GM19043 (cell line): ENCODE measurements around the gene MRPL21.
"Not testable (repeated sequence)": the region's sequence is repeated elsewhere in the genome, so short reads cannot be mapped to it uniquely, and the experiment has no call there.

Experiments used
- ATAC-seq: cut with Tn5 transposase; IDR thresholded peaks from one replicate; pipeline ENCODE4 v1.9.1; 2021; ENCODE audit warnings: low read depth; ENCODE audit not compliant: unreplicated experiment

MRPL21 gene

DNA sequence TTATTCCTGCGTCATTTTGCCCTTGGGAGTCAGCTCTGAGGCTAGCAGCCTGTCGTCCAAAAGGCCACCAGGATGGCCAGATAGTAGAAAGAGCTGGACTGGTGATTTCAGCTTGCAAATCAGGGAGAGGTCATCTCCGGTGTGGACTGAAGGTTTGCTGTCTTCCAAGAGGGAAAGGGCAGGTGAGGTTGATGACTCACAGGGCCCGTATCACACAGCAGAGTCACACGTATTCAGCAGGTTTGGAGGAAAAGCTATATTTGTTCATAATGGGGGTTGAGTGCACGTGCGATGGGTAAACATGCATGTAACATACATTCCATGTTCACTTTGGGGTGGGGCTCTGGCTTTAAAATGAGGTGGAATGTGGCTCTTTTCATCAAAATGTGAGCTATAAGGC, 25.6 kb downstream of the MRPL21 start:
- ATAC-seq: no peak

DNA sequence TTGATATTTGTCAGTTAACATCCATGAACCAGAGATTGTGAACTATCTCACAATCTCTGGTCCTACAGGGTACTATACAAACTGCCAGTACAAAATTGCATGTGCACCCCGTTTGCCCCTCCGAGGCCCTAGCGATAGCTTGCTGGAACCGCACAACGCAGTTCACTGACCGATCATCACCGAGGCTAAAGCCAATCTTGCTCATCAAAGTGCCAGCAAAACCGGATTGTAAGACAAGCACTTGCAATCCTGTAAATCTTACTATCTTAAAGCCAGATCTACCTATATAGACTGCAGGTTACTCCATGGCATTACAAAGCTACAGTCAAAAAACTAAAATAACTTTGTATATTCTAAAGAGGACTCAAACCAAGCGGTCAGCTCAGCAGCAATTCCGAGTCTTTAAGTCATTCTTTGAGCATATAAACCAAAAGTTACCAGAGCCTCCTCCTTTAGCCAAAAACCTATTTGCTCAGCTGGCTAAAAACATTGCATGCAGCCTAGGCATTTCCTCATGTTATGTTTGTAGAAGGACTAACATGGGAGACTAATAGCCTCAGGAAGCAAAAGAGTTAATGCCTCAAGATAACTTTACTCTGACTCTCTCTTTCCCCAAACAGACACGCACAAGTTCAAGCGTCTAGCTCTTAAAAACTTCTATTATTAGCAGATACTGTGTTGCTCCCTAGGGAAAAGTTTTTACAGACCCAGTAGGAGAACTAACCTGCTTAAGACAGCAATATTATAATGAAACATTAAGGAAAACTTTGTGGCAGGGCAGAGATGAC, 31.2 kb downstream of the MRPL21 start:
- ATAC-seq: no peak

DNA sequence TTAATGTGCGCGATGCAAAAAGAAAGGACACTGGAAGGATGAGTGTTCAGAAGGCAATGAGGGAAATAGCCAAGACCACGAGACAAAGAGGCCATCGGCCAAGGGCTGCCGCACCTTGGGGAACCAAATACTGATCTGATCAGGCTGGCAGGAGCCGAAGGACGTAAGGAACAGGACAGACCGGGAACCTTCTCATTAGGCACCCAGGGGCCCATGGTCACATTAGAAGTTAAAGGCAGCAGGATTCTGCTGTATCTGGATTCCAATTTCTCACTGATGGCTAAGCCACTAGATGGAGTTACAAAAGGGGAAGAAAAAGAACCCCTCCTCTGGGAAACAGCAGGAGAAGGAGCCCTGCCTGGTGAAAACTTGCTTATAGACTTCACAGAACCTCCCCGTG, 33.2 kb downstream of the MRPL21 start:
- no peak for ATAC-seq

DNA sequence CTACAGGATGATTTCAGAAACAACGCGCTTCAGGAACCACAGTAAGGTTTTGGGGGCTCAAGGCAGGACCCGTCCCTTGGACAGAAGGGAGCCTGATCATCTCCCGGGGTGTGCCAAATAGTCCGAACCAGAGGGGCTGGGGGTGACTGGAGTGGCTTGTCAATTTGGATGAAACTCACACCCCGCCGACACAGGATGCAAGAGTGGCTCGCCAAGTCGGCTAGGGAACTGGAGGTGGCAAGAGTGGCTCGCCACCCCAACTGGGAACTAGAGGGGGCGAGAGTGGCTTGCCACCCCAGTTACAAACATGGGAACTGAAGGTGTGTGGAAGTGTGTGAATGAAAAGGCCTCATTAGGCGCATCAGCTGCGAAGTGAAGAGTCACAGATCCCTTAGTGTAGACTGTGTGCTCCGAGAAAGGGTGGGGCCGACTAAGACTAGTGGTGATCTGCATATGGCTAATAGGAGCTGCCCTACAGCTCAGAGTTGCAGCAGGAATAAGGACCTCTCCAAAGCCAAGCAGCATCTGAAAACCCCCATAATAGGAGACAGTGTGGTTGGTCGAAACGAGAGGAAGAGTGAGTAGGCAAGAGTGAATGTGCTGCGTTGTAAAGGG, 35.3 kb downstream of the MRPL21 start:
- ATAC-seq: no peak

DNA sequence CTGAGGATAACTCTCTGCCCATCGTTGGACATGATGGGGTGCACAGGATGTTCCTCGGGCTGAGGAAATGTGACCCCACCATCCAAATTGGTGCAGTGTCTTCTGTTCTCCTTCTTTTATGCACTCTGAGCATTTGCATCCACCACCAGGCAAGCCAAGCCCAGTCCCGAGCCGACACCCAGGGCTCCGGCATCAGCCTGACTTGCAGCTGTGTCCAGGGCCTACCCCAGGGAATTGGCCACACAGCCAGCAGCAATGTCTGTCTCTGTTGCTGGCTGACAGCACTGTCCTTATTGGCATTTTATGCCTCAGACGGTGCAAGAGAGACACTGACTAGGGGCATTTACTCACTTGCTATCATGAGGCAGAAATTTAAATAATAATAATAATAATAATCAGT, 36.6 kb downstream of the MRPL21 start:
- ATAC-seq: no peak

DNA sequence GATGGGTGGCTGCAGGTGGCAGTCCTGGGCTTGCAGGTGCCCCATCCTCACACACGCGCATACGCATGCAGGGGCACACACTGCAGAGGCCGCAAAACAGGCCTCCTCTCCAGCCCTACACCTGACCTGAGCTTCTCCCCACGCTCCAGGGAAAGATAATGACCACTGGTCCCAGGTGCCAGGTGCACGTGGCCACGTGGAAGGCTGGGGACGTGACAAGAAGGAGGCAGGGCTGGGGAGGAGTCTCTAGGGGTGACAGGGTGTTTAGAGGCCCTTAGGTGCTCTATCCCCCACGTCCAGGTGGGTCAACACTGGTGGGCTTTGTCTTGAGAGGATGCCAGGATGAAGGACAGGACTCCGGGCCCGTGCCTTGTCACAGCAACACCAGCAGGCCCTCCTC, 38.4 kb downstream of the MRPL21 start:
- ATAC-seq: no peak

DNA sequence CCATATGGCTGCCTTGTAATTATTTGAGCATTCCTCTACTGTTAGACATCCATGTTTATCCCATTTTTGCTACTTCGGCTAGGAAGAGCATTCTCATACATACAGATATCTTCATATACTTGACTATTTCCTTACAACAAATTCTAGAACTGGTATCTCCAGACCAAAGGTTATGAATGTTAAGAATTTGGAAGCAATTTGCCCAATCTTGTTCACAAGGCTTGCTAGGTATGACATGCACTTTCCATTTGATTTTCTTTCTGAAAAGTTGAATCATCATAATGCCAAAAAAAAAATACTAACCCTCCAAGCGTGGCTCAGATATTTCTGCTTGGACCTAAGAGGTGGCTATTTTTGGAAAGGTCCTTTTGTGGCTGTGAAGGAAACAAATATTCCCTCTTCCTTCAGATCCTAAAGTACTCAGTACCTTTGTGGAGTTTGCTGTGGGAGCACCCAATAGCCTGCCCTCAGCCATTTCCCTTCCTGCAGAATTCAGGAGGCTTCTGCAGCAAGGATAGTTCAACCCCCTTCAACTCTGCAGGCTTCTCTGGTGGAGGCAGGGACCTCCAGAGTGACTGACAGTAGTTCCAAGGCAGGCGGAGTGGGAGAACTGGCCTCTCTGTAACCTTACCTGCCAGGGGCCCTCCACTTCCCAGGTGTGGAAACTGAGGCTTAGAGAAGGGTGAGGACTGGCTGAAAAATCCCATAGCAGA, 39.9 kb downstream of the MRPL21 start:
- ATAC-seq: no peak

DNA sequence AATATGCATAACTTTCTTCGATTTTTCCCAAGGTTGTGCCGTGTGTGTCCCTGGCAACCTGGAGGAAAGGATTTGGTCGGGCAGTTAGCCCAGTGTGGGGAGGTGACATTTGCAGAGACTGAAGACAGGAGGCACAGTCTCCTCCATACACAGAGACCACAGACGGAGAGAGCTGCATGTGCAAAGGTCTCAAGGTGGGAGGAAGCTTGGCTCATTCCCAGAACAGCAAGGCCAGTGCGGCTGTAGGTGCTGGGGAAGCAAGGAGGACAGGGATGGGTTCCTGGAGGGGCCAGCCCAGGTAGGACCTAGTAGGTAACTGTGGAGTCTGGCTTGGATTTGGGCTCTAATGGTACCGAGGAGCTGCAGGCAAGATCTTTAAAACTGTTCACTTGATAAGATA, 41.2 kb downstream of the MRPL21 start:
- ATAC-seq: no peak

DNA sequence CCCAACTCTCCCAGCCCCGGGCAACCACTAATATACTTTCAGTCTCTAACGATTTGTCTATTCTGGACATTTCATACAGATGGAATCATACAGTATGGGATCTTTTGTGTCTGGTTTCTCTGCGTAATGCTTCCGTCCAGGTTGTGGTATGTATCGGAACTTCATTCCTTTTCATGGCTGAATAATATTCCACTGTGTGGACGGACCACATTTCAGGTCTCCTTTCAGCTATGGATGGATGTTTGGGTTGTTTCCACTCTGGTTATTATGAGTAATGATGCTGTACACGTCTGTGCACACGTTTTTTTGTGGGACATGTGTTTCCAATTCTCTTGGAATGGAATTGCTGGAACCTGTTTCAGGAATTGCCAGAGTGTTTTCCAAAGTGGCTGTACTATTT, 44.5 kb downstream of the MRPL21 start:
- ATAC-seq: no peak

DNA sequence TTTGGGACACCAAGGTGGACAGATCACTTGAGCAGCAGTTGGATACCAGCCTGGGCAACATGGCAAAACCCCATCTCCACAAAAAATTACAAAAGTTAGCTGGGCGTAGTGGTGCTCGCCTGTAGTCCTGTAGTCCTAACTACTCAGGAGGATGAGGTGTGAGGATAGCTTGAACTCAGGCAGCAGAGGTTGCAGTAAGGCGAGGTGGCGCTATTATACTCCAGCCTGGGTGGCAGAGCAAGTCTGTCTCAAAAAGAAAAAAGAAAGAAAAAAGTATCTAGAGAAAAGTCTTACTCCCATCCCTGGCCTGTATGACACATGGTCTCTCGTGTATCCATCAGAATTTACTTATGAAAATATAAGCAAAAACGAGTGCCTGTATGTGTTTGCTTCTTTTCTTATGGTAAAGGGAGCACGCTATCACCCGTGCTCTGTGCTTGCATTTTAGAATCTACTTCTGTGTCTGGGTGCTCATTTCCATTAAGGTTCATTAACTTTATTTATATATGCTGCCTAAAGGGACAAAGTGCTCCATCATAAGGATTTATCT, 46.5 kb downstream of the MRPL21 start:
- ATAC-seq: no peak

DNA sequence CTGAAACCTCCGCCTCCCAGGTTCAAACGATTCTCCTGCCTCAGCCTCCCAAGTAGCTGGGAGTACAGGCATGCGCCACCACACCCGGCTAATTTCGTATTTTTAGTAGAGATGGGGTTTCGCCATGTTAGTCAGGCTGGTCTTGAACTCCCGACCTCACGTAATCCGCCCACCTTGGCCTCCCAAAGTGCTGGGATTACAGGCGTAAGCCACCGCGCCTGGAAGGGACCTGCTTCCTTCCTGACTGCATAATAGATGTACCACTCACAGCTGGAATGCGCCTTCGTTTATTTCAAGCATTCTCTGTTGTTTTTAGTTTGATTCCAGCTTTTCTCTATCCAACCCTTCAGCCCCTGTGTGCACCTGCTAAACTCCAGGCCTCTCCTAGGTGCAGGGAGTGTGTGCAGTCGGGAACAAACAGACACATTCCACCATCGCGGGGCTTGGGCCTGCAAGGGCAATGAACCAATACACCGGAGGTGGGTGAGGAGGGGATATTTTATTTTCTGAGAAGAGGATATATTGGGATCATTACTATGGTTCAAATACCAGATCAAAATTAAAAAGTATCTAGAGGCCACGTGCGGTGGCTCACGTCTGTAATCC, 47.1 kb downstream of the MRPL21 start:
- ATAC-seq: not testable (repeated sequence)

DNA sequence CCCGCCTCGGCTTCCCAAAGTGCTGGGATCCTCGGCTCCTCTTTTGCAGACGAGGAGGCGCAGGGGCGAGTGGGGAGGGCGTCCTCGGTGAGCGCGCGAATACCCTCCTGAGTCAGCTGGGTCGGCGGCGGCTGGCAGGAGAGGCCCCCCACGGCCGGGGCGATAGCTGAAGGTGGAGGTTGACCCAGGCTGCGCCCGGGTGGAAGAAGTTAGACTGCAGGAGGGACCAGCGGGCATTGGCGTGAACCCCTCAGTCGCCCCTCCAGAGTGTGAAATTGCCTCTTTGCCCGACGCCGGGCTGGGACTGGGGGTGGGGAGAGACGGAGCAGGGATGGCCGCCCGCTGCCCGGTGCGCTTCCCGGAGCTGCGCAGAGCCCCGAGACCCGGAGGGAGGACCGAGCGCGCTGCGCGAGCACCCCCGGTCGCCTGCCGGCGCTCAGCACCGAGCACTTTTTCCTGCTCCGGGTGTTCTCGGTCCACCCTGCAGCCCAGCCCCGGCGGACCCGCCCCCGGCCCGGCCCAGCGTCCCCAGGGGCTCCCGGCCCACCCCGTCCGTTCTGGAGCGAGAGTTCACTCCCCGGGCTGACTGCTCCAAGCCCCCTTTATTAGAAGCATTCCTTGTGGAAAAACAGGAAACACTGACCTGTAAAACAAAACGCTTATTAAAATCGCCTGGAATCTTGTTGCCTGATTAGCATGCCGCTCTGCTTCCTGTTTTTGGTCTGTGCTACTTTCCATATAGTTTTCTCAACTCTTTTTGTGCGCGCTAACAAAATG, 48.2 kb downstream of the MRPL21 start:
- ATAC-seq: no peak

DNA sequence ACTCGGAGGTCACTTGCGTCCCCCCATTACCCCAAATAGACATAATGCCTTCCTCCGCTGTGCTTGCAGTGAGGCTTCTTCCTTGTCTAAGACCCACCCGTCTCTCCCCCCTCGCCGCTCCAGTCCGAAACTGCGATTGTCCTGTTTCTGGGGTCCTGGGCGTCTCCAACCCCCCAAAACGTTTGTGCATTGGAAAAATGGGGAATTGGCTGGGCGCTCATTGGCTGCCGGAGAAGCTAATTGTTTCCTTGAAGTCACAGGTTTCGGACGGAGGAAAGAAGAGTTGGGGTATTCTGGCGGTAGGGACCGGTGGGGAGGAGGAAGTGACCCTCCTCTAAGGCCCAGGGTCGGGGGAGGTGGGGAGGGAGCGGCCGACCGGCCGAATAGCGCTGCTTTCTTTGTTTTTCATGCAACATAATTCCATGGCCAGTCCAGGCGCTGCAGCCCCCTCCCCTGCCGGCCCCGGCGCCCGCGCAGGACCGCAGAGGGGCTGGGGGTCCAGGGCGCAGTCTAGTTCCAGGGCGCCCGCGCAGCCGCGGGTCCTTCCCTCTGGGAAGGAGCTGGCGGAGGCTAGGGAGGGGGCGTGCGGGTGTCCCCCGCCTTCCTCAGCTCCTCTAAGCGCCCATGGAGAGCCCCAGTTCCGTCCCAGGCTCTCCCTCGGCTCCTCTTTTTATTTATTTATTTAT, 49.2 kb downstream of the MRPL21 start:
- ATAC-seq: no peak

DNA sequence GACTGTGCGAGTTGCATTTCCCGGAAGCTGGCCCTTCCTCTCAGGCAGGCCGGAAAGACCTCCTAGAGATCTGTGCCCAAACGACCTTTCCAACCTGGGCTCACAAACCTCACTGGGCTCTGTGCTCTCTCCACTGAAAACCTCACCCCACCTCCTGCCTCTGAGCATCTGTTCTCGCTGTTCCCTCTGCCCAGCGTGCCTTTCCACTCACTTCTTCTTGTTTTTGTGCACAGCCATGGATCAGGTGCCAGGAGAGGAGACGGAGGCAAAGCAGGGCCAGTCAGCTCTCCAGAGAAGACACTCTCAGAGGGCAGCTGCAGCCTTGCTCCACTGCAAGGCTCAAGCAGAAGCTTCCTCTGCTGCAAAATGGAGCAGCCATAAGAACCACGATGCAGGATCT, 51.0 kb downstream of the MRPL21 start:
- ATAC-seq: no peak

DNA sequence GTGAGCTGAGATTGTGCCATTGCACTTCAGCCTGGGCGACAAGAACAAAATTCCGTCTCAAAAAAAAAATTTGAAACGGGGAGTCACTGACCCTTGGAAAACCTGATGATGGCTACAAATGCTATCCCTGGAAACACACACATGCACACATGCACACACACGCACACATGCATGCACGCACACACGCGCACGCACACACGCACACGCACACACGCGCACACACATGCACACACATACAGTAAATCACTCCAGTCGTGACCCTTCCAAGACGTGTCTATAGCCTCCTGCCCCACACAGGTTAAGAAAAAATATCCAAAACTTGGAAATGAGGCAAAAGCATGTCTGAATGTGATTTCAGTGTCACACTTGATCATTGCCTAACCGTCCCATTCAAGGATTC, 55.2 kb downstream of the MRPL21 start:
- ATAC-seq: no peak

DNA sequence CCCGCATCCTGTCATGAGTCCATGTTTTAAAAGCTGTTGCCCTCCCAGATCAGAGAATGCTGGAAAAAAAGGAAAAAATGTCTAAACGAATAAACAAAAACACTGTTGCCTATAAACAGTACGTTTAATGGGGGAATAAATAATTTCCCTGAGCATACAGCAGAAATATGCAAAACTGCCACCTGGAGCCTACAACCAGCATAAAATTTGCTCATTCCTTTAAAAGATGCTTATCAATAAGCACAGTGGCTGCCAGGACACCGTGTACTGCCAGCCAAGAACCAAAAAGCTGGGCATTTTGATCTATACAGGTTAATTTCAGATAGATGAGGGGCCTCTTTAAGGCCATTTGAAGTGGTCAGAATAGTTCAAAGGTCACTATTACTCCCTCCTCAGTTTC, 56.2 kb downstream of the MRPL21 start:
- ATAC-seq: no peak

DNA sequence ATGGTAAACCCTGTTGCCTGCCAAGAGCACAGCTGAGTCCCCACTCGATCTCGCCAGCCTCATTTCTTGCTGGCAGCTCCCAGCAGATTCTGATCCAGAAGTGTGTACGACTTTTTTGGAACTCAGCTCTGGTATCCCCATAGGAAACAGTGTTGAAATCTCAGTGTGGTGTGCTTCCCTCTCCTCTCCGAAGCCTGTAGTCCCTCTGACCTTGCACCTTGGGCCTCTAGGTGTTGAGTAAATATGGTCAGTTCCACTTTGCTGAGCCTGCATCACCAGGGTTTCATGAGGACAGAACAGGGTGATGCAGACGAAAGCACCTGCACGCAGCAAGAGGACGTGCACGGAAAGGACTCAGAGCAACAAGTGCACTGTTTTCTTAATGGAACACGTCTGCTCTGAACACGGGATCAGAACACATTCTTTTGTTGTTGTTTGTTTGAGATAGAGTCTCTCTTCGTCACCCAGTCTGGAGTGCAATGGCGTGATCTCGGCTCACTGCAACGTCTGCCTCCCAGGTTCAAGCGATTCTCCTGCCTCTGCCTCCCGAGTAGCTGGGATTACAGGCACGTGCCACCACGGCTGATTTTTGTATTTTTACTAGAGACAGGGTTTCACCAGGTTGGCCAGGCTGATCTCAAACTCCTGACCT, 58.2 kb downstream of the MRPL21 start:
- no peak for ATAC-seq

DNA sequence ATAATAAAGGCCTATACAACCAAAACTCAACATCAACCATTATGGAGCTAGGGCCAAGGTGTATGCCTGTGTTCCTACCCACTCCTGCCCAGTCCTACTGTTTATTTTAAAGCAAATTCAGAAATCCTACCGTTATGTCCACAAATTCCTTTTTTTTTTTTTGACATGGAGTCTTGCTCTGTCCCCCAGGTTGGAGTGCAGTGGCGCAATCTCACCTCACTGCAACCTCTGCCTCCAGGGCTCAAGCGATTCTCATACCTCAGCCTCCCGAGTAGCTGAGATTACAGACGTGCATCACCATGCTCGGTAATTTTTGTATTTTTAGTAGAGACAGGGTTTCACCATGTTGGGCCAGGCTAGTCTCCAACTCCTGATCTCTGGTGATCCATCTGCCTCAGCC, 58.8 kb downstream of the MRPL21 start:
- ATAC-seq: no peak

DNA sequence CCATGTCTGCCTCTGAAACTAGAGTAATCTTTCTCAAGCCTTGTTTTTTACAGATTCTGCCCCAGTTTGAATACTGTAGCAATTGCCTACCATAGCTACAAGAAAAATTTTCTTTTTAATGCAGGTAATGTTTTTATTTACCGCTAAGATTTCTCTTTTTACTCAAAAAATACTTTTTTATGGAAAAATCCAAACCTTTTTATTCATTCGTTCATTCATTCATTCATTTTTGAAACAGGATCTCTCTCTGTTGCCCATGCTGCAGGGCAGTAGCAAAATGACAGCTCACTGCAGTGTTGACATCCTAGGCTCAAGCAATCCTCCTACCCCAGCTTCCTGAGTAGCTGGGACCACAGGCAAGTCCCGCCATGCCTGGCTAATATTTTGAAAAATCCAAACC, 59.3 kb downstream of the MRPL21 start:
- ATAC-seq: no peak
